Breast epithelium (tissue), 3 donors: ENCODE measurements around the gene MTMR12.

Experiments used
- POLR2A ChIP-seq: fragments of 450-650 bp; IDR thresholded peaks from one replicate; pipeline ENCODE4 v1.6.1; 2016; ENCODE audit warnings: antibody characterized with exemption, mild to moderate bottlenecking, moderate library complexity
- POLR2AphosphoS5 ChIP-seq, 3 donors: sonication (generic); formaldehyde crosslinking; IDR thresholded peaks; one replicate each; pipeline ENCODE4 v1.6.1; 2017; ENCODE audit warnings: antibody characterized with exemption in 3 of 3
- TF ChIP-seq, protein P1 (sequence below), 3 donors: fragments of 450-650 bp; IDR thresholded peaks; one replicate each; pipeline ENCODE4 v1.5.1; 2016 to 2017; ENCODE audit warnings: antibody characterized with exemption in 3 of 3, mild to moderate bottlenecking in 3 of 3, moderate library complexity in 3 of 3

DNA sequence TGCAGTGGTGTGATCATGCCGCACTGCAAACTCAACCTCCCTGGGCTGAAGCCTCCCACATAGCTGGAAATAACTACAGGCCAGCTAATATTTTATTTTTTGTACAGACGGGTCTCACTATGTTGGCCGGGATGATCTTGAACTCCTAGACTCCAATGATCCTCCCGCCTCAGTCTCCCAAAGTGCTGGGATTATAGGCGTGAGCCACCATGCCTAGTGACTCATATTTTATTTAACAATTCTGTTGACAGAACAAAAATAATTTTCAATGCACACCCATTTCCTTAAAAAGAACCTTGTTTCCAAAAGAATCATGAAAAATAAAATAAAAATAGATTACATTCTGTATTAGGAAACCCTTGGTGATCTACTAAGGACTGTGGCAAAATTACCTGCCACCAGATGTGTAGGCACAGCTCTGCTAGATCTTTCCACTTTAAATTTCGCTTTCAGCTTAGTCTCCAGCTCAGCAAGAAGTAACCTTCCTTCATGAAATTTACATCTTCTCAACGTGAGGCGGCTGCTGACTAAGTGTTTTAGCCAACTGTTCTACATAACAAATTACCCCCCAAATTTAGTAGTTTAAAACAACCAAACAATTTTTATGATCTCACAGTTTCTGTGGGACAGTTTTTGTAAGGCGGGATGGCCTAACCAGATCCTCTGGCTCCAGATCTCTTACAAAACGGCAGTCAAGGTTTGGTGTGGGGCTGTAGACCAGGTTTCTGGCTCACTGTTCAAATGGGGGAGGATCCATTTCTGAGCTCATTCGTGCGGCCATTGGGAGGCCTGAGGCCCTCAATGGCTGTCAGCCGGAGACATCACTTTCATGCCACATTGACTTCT, 106.0 kb downstream of the MTMR12 start:
- no peak for TF ChIP-seq POLR2A
- TF ChIP-seq, protein P1, sequence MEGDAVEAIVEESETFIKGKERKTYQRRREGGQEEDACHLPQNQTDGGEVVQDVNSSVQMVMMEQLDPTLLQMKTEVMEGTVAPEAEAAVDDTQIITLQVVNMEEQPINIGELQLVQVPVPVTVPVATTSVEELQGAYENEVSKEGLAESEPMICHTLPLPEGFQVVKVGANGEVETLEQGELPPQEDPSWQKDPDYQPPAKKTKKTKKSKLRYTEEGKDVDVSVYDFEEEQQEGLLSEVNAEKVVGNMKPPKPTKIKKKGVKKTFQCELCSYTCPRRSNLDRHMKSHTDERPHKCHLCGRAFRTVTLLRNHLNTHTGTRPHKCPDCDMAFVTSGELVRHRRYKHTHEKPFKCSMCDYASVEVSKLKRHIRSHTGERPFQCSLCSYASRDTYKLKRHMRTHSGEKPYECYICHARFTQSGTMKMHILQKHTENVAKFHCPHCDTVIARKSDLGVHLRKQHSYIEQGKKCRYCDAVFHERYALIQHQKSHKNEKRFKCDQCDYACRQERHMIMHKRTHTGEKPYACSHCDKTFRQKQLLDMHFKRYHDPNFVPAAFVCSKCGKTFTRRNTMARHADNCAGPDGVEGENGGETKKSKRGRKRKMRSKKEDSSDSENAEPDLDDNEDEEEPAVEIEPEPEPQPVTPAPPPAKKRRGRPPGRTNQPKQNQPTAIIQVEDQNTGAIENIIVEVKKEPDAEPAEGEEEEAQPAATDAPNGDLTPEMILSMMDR (IDR thresholded peaks at IDR 0.05), result no peak
- TF ChIP-seq POLR2AphosphoS5 (IDR thresholded peaks at IDR 0.05), result no peak
